ENCODE data around the gene PGF. TPM values are rescaled to one million over a fixed set of nuclear protein-coding genes. Genes with fewer than 3 reads are reported as not detected.

Gene PGF
- total RNA-seq, 2 experiments from 2014 or later: 0.29 to 0.56 TPM

GRCh38 chr14:74961238-74961911, 6.0 kb upstream of the PGF start:
- H3K4me3 Mint-ChIP-seq: no peak overlapping the region
- H3K9me3 Mint-ChIP-seq (ENCODE audit: low read depth): no peaks in the 10 kb centered on the region
- peaks cover 5% of the 10 kb centered on the region for H3K4me1 Mint-ChIP-seq
- no peaks in the 10 kb centered on the region for H3K36me3 Mint-ChIP-seq
- no peak overlapping the region for H3K27ac Mint-ChIP-seq
- H3K27me3 Mint-ChIP-seq: peaks cover 29% of the 10 kb centered on the region
- no peak for ATAC-seq
- no peak for DNase-seq
- CTCF ChIA-PET: interaction anchor here (0.7 to 1.6 kb wide), 6 partner anchors 10 to 129 kb away, joined by 3 to 7 read pairs (median 4); no protein-coding TSS in a partner anchor

- H3K27ac Mint-ChIP-seq: no peak overlapping the region
- ATAC-seq (no peak), DNase-seq (no peak)
- CTCF ChIA-PET: interaction anchor here (1.3 to 1.6 kb wide), 2 partner anchors 14 to 130 kb away, joined by 4 to 6 read pairs; no protein-coding TSS in a partner anchor
- no peaks in the 10 kb centered on the region for H3K36me3 Mint-ChIP-seq
- peaks cover 28% of the 10 kb centered on the region for H3K27me3 Mint-ChIP-seq
- H3K4me1 Mint-ChIP-seq: peaks cover 5% of the 10 kb centered on the region
- H3K9me3 Mint-ChIP-seq (ENCODE audit: low read depth): no peaks in the 10 kb centered on the region
- H3K4me3 Mint-ChIP-seq: no peak overlapping the region
Measured at GRCh38 chr14:74960736-74961135, 5.3 kb upstream of the PGF start.

- Mint-ChIP-seq H3K36me3 (no peaks in the 10 kb centered on the region), H3K4me1 (peaks cover 5% of the 10 kb centered on the region), H3K27ac (no peak overlapping the region), H3K27me3 (peaks cover 21% of the 10 kb centered on the region), H3K9me3 (ENCODE audit: low read depth) (no peaks in the 10 kb centered on the region), H3K4me3 (no peak overlapping the region)
- no peak for DNase-seq
- no peak for ATAC-seq
- CTCF ChIA-PET: interaction anchor here (1.3 kb wide), 1 partner anchor 74 kb away, joined by 3 read pairs; no protein-coding TSS in a partner anchor
Measured at GRCh38 chr14:74959596-74960180, 4.3 kb upstream of the PGF start.

GRCh38 chr14:74956280-74957072, 1.1 kb upstream of the PGF start:
- H3K4me1 Mint-ChIP-seq: no peaks in the 10 kb centered on the region
- no peaks in the 10 kb centered on the region for H3K36me3 Mint-ChIP-seq
- no peaks in the 10 kb centered on the region for H3K9me3 Mint-ChIP-seq (ENCODE audit: low read depth)
- peaks cover 9% of the 10 kb centered on the region for H3K27me3 Mint-ChIP-seq
- DNase-seq: no peak
- no peak overlapping the region for H3K27ac Mint-ChIP-seq
- ATAC-seq: no peak
- CTCF ChIA-PET: interaction anchor here (1.0 to 1.3 kb wide), 2 partner anchors 8 to 11 kb away, joined by 3 read pairs; no protein-coding TSS in a partner anchor
- no peak overlapping the region for H3K4me3 Mint-ChIP-seq

DNA sequence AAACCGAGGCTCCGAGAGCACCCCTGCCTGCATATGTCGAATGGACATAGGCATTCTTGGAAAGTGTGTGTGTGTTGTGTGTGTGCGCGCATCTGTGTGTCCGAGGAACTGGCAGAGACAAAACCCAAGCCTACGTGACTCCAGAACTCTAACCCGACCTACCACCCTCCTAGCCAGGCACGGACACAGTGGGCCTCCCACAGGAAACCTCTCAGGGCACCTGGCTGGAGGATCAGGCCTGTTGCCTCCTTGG, 556 bp upstream of the PGF start:
- CTCF ChIA-PET: interaction anchor here (1.0 to 2.7 kb wide), 4 partner anchors 8 to 15 kb away, joined by 3 to 12 read pairs (median 5); no protein-coding TSS in a partner anchor
- H3K36me3 Mint-ChIP-seq: no peaks in the 10 kb centered on the region

GRCh38 chr14:74954947-74955228, 509 bp downstream of the PGF start:
- peak; percentile 32 for ATAC-seq
- no peak overlapping the region for H3K27ac Mint-ChIP-seq

More for the DNA sequence above, 556 bp upstream of the PGF start:
- H3K9me3 Mint-ChIP-seq (ENCODE audit: low read depth): no peaks in the 10 kb centered on the region
- H3K4me3 Mint-ChIP-seq: no peak overlapping the region
- DNase-seq: no peak
- H3K4me1 Mint-ChIP-seq: no peaks in the 10 kb centered on the region
- H3K27me3 Mint-ChIP-seq: peaks cover 9% of the 10 kb centered on the region
- H3K27ac Mint-ChIP-seq: no peak overlapping the region
- no peak for ATAC-seq

DNA sequence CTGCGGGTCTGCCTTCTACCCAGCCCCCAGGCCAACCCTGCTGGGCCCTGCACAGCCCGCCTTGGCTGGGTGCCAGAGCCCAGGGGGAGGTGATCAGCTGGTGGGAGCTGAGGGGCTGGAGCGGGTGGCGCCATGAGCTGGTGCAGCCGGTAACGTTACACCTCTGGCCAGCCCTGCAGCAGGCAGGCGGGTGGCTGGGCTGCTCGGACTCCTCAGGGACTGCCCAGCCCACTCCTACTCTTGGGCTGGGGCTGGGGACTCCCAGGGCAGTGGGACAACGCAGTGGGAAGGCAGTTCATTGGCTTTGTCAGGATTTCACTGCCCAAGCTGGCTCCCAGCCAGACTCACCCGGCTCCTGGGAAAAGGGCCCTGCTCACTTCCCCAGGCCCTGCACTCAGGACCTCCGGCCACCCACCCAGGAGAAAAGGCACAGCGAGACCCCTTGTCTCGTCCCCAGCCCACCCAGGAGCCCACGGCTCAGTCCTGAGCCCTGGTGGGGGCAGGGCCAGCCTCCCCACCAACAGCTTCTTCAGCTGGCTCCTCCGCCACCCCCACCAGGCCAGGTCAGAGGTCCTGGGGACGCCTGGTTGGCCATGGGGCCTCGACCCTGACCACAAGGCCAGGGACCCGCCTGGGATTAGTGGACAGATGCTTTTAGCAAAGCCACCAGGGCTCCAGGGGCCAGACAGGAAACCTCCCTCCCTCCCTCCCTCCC, 1.0 kb downstream of the PGF start:
- Mint-ChIP-seq H3K4me1 (no peaks in the 10 kb centered on the region), H3K27ac (no peak overlapping the region), H3K4me3 (no peak overlapping the region), H3K36me3 (no peaks in the 10 kb centered on the region), H3K9me3 (ENCODE audit: low read depth) (no peaks in the 10 kb centered on the region), H3K27me3 (peaks cover 9% of the 10 kb centered on the region)
- DNase-seq (no peak), ATAC-seq (no peak)
- CTCF ChIA-PET: interaction anchor here (0.7 to 2.7 kb wide), 8 partner anchors 8 to 135 kb away, joined by 3 to 12 read pairs (median 4); no protein-coding TSS in a partner anchor

More at GRCh38 chr14:74954947-74955228, 509 bp downstream of the PGF start:
- DNase-seq: no peak
- CTCF ChIA-PET: interaction anchor here (0.7 to 2.7 kb wide), 6 partner anchors 9 to 134 kb away, joined by 3 to 12 read pairs (median 4); no protein-coding TSS in a partner anchor
- Mint-ChIP-seq H3K4me3 (peak overlapping the region; percentile 41), H3K4me1 (no peaks in the 10 kb centered on the region), H3K36me3 (no peaks in the 10 kb centered on the region), H3K27me3 (peaks cover 9% of the 10 kb centered on the region), H3K9me3 (ENCODE audit: low read depth) (no peaks in the 10 kb centered on the region)

DNA sequence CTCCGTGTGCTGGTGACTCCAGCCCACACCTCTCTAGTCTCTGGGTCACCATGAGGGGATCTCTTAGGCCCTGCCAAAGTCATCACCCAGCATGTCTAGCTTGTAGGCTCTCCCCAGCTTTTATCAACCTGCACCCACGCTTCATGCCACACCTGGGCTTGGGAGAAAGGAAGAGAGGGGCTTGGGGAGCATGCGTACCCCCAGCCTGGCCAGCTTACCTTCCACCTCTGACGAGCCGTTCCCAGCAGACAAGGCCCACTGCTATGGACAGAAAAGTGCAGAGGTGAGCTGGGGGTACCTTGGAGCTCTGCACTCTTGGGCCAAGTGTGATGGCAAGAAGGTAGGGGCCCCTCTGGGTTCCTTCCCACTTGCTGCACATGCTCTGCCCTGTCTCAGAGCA, 1.7 kb downstream of the PGF start:
- Mint-ChIP-seq H3K36me3 (no peaks in the 10 kb centered on the region), H3K27ac (no peak overlapping the region), H3K9me3 (ENCODE audit: low read depth) (no peaks in the 10 kb centered on the region), H3K4me3 (no peak overlapping the region), H3K4me1 (no peaks in the 10 kb centered on the region), H3K27me3 (peaks cover 9% of the 10 kb centered on the region)
- CTCF ChIA-PET: interaction anchor here (1.1 to 2.7 kb wide), 4 partner anchors 9 to 135 kb away, joined by 3 to 7 read pairs (median 6); no protein-coding TSS in a partner anchor
- DNase-seq (no peak), ATAC-seq (no peak)

DNA sequence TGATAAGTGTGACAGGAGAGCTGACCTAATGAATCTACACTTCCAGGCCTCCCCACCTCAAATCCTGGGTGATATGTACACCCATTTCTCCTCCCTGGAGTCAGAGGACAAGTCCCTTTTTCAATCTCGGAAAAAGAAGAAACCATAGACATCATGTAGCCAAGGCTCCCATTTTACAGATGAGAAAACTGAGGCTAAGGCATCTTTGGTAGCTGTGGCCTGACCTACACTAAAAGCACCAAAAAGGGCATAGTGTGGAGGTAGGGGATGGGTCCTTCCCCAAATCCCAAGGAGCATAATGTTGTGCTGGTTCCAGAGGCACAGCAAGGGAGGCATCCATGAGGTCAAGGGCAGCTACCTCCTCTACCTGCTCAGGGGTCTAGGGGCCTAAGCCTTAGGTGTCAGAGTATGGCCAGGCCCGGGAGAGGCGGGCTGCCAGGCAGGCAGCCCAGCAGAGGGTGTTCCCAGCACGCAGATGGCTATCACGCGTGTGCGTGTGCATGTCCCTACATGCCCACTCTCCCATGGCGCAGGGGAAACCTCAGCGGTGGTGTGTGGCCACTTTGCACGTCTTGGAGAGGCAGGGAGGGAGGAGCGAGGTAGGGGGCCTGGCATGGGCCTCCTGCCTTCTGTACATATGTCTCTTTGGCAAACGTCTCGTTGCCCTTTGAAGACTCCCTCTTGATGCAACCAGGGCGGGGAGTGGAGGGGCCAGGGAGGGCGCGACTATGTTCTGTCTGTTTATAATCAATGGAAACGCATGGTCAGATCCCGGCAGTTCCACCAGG, 2.5 kb downstream of the PGF start:
- DNase-seq: no peak
- CTCF ChIA-PET: interaction anchor here (1.1 to 2.7 kb wide), 4 partner anchors 8 to 136 kb away, joined by 3 to 7 read pairs (median 6); no protein-coding TSS in a partner anchor
- peaks cover 9% of the 10 kb centered on the region for H3K27me3 Mint-ChIP-seq
- H3K4me3 Mint-ChIP-seq: no peak overlapping the region
- H3K9me3 Mint-ChIP-seq (ENCODE audit: low read depth): no peaks in the 10 kb centered on the region
- no peak for ATAC-seq
- no peaks in the 10 kb centered on the region for H3K4me1 Mint-ChIP-seq
- H3K27ac Mint-ChIP-seq: no peak overlapping the region
- H3K36me3 Mint-ChIP-seq: no peaks in the 10 kb centered on the region

GRCh38 chr14:74952180-74952665, 3.2 kb downstream of the PGF start:
- DNase-seq: no peak
- H3K9me3 Mint-ChIP-seq (ENCODE audit: low read depth): no peaks in the 10 kb centered on the region
- ATAC-seq: no peak
- H3K27me3 Mint-ChIP-seq: peaks cover 9% of the 10 kb centered on the region
- H3K36me3 Mint-ChIP-seq: no peaks in the 10 kb centered on the region
- H3K4me3 Mint-ChIP-seq: no peak overlapping the region
- no peak overlapping the region for H3K27ac Mint-ChIP-seq
- H3K4me1 Mint-ChIP-seq: no peaks in the 10 kb centered on the region
- CTCF ChIA-PET: interaction anchor here (1.1 to 1.6 kb wide), 2 partner anchors 10 to 136 kb away, joined by 3 to 5 read pairs; no protein-coding TSS in a partner anchor

- no peak overlapping the region for H3K27ac Mint-ChIP-seq
- ATAC-seq: no peak
- peaks cover 5% of the 10 kb centered on the region for H3K27me3 Mint-ChIP-seq
Measured at GRCh38 chr14:74951443-74952179, 3.8 kb downstream of the PGF start.

More at GRCh38 chr14:74951443-74952179, 3.8 kb downstream of the PGF start:
- peaks cover 1% of the 10 kb centered on the region for H3K4me1 Mint-ChIP-seq
- no peak for DNase-seq
- CTCF ChIA-PET: interaction anchor here (1.1 to 1.6 kb wide), 2 partner anchors 10 to 137 kb away, joined by 3 to 5 read pairs; no protein-coding TSS in a partner anchor
- H3K9me3 Mint-ChIP-seq (ENCODE audit: low read depth): no peaks in the 10 kb centered on the region
- no peak overlapping the region for H3K4me3 Mint-ChIP-seq
- H3K36me3 Mint-ChIP-seq: no peaks in the 10 kb centered on the region
